H9 (cell line): ENCODE results near the gene DTNB. TPM values are rescaled to one million over a fixed set of nuclear protein-coding genes. Genes with fewer than 3 reads are reported as not detected.

ENCODE experiments used
- DNase-seq: peaks from one replicate; pipeline ENCODE4 v3.0.0-alpha.2; 2017
- H2AFZ ChIP-seq: one replicate; pipeline ENCODE4 v1.6.1; 2013; ENCODE audit warnings: mild to moderate bottlenecking, low read length, control low read depth, moderate library complexity
- H2AK5ac ChIP-seq: 2 replicates; pipeline ENCODE4 v1.6.1; 2013; ENCODE audit warnings: low read length, control low read depth, mixed read lengths; ENCODE audit not compliant: insufficient read length
- H2BK120ac ChIP-seq: one replicate; pipeline ENCODE4 v1.6.1; 2013; ENCODE audit warnings: low read depth, mild to moderate bottlenecking, low read length, control low read depth, inconsistent platforms; ENCODE audit not compliant: poor library complexity, severe bottlenecking
- H2BK12ac ChIP-seq: 2 replicates; pipeline ENCODE4 v1.6.1; 2013; ENCODE audit warnings: low read length, control low read depth, mixed read lengths, low read depth; ENCODE audit not compliant: insufficient read length
- H2BK15ac ChIP-seq: 2 replicates; pipeline ENCODE4 v1.6.1; 2013; ENCODE audit warnings: low read depth, low read length, control low read depth
- H2BK20ac ChIP-seq: one replicate; pipeline ENCODE4 v1.6.1; 2013; ENCODE audit warnings: low read depth, mild to moderate bottlenecking, low read length, control low read depth, inconsistent platforms; ENCODE audit not compliant: poor library complexity, severe bottlenecking
- H2BK5ac ChIP-seq: 2 replicates; pipeline ENCODE4 v1.6.1; 2013; ENCODE audit warnings: low read length, control low read depth, mixed read lengths; ENCODE audit not compliant: insufficient read length
- H3K14ac ChIP-seq: 2 replicates; pipeline ENCODE4 v1.6.1; 2013; ENCODE audit warnings: low read length, control low read depth; ENCODE audit not compliant: insufficient read depth
- H3K18ac ChIP-seq: 2 replicates; pipeline ENCODE4 v1.6.1; 2013; ENCODE audit warnings: low read depth, mild to moderate bottlenecking, mixed read lengths, low read length, control low read depth; ENCODE audit not compliant: insufficient read length
- H3K23ac ChIP-seq: 2 replicates; pipeline ENCODE4 v1.6.1; 2013; ENCODE audit warnings: low read length, control low read depth, mixed read lengths, low read depth; ENCODE audit not compliant: insufficient read length
- H3K23me2 ChIP-seq: 2 replicates; pipeline ENCODE4 v1.6.1; 2013; ENCODE audit warnings: low read depth, mild to moderate bottlenecking, mixed read lengths, low read length, control low read depth; ENCODE audit not compliant: insufficient read length, poor library complexity, severe bottlenecking
- H3K27ac ChIP-seq: 2 replicates; pipeline ENCODE4 v1.5.1; 2013; ENCODE audit warnings: low read length, control low read depth, mixed read lengths, low read depth; ENCODE audit not compliant: insufficient read length
- H3K27me3 ChIP-seq: 2 replicates; pipeline ENCODE4 v1.6.1; 2013; ENCODE audit warnings: low read length, control low read depth, inconsistent platforms; ENCODE audit not compliant: insufficient read depth
- H3K4ac ChIP-seq: 2 replicates; pipeline ENCODE4 v1.6.1; 2013; ENCODE audit warnings: low read depth, mild to moderate bottlenecking, control low read depth, inconsistent platforms, low read length, moderate library complexity
- H3K4me1 ChIP-seq: 2 replicates; pipeline ENCODE4 v1.6.1; 2013; ENCODE audit warnings: low read length, control low read depth, inconsistent platforms; ENCODE audit not compliant: insufficient read depth
- H3K4me2 ChIP-seq: 2 replicates; pipeline ENCODE4 v1.6.1; 2013; ENCODE audit warnings: low read length, control low read depth, mixed read lengths; ENCODE audit not compliant: insufficient read length, insufficient read depth
- H3K56ac ChIP-seq: 2 replicates; pipeline ENCODE4 v1.6.1; 2013; ENCODE audit warnings: low read depth, mild to moderate bottlenecking, mixed read lengths, low read length, control low read depth; ENCODE audit not compliant: insufficient read length
- H3K79me1 ChIP-seq: 2 replicates; pipeline ENCODE4 v1.6.1; 2013; ENCODE audit warnings: low read depth, mild to moderate bottlenecking, moderate library complexity, low read length, control low read depth, inconsistent platforms; ENCODE audit not compliant: insufficient read depth, poor library complexity, severe bottlenecking
- H3K79me2 ChIP-seq: 2 replicates; pipeline ENCODE4 v1.6.1; 2013; ENCODE audit warnings: low read length, control low read depth, inconsistent platforms; ENCODE audit not compliant: insufficient read depth
- H3K9ac ChIP-seq: 2 replicates; pipeline ENCODE4 v1.6.1; 2013; ENCODE audit warnings: low read length, control low read depth, mixed read lengths; ENCODE audit not compliant: insufficient read length; ENCODE audit errors: extremely low read depth
- H3K9me3 ChIP-seq: one replicate; pipeline ENCODE4 v1.6.1; 2013; ENCODE audit warnings: low read depth, low read length, inconsistent platforms; ENCODE audit not compliant: control insufficient read depth
- H3T11ph ChIP-seq: one replicate; pipeline ENCODE4 v1.6.1; 2013; ENCODE audit warnings: mild to moderate bottlenecking, low read length, control low read depth, inconsistent platforms
- H4K20me1 ChIP-seq: one replicate; pipeline ENCODE4 v1.6.1; 2013; ENCODE audit not compliant: control insufficient read depth, insufficient read length, insufficient read depth
- H4K5ac ChIP-seq: 2 replicates; pipeline ENCODE4 v1.6.1; 2013; ENCODE audit warnings: low read depth, mild to moderate bottlenecking, mixed read lengths, low read length, control low read depth; ENCODE audit not compliant: insufficient read length
- H4K8ac ChIP-seq: replicated peaks from 2 replicates; pipeline ENCODE4 v1.6.1; 2013; ENCODE audit warnings: low read length, control low read depth, mixed read lengths, low read depth; ENCODE audit not compliant: insufficient read length
- H4K91ac ChIP-seq: 2 replicates; pipeline ENCODE4 v1.6.1; 2013; ENCODE audit warnings: low read depth, mild to moderate bottlenecking, moderate library complexity, mixed read lengths, low read length, control low read depth; ENCODE audit not compliant: insufficient read length
- H3K27ac Mint-ChIP-seq, 3 experiments: 2 replicates in 2 of 3; 3 replicates in 1 of 3; pipeline ENCODE4 v1.8.0; 2020 to 2021; ENCODE audit warnings: mixed read lengths in 3 of 3, mild to moderate bottlenecking in 1 of 3, moderate library complexity in 1 of 3
- H3K27me3 Mint-ChIP-seq: 2 replicates; pipeline ENCODE4 v1.8.0; 2021; ENCODE audit warnings: low read depth, mild to moderate bottlenecking, moderate library complexity, mixed read lengths
- H3K36me3 Mint-ChIP-seq, 3 experiments: 2 replicates in 2 of 3; 3 replicates in 1 of 3; pipeline ENCODE4 v1.8.0; 2020 to 2021; ENCODE audit warnings: low read depth in 3 of 3, mixed read lengths in 3 of 3; ENCODE audit not compliant: insufficient read depth in 1 of 3
- H3K4me1 Mint-ChIP-seq, 2 experiments: 2 replicates each; pipeline ENCODE4 v1.8.0; 2020; ENCODE audit warnings: mixed read lengths in 2 of 2
- H3K4me3 Mint-ChIP-seq, 2 experiments: 2 replicates in 1 of 2; 3 replicates in 1 of 2; pipeline ENCODE4 v1.8.0; 2020 to 2021; ENCODE audit warnings: mild to moderate bottlenecking in 2 of 2, mixed read lengths in 2 of 2, moderate library complexity in 1 of 2
- H3K9me3 Mint-ChIP-seq, 2 experiments: 2 replicates in 1 of 2; 3 replicates in 1 of 2; pipeline ENCODE4 v1.8.0; 2020; ENCODE audit warnings: mild to moderate bottlenecking in 2 of 2, mixed read lengths in 2 of 2, moderate library complexity in 1 of 2
- CTCF ChIP-seq: fragments of 200-600 bp; sonication (generic); conservative IDR thresholded peaks from 3 replicates; pipeline ENCODE4 v1.8.0; 2021; ENCODE audit warnings: antibody characterized with exemption, mild to moderate bottlenecking
- WGBS: extraction: QIAGEN DNeasy Blood & Tissue Kit; methylation state at CpG from one replicate; pipeline ENCODE4 v1.1.7; 2013; ENCODE audit warnings: missing lambda C conversion rate, low lambda C conversion rate, mixed read lengths; ENCODE audit not compliant: insufficient read length; ENCODE audit errors: extremely low coverage; 5-methylcytosine and 5-hydroxymethylcytosine counted together
- total RNA-seq: library from RNA; stranded (reverse); gene quantifications from 2 replicates; pipeline ENCODE4 v1.2.1, GENCODE V29; 2021

Gene DTNB
- total RNA-seq, 1 experiment from 2014 or later: 26.7 TPM

- H3K36me3 Mint-ChIP-seq: peaks cover 21 to 35% (median 26%) of the 10 kb centered on the region in 3 experiments
- H3K27me3 Mint-ChIP-seq: no peaks in the 10 kb centered on the region
Measured at GRCh38 chr2:25473758-25474340, 199.5 kb downstream of the DTNB start.

More at GRCh38 chr2:25473758-25474340, 199.5 kb downstream of the DTNB start:
- Mint-ChIP-seq H3K4me3 (no peak overlapping the region), H3K27ac (no peak overlapping the region), H3K4me1 (no peaks in the 10 kb centered on the region), H3K9me3 (peaks cover 9 to 17% of the 10 kb centered on the region in 2 experiments; a peak in 4 of 5 replicates)
- H2AFZ ChIP-seq: no peak overlapping the region
- no peaks in the 10 kb centered on the region for H3K79me1 ChIP-seq
- H3K27ac ChIP-seq: no peak overlapping the region
- no peak overlapping the region for H3K4ac ChIP-seq
- H4K20me1 ChIP-seq: no peaks in the 10 kb centered on the region
- TF ChIP-seq CTCF: no peak
- H3K4me2 ChIP-seq: no peak overlapping the region
- H2BK20ac ChIP-seq: no peak overlapping the region
- H4K91ac ChIP-seq: no peak overlapping the region
- no peaks in the 10 kb centered on the region for H3K27me3 ChIP-seq
- H2BK12ac ChIP-seq: no peak overlapping the region
- no peak overlapping the region for H2AK5ac ChIP-seq
- H3K14ac ChIP-seq: no peak overlapping the region
- no peak overlapping the region for H3K23ac ChIP-seq
- no peak overlapping the region for H2BK5ac ChIP-seq
- no peaks in the 10 kb centered on the region for H3K79me2 ChIP-seq
- WGBS: no CpG with 5 or more reads among the region's 12 CpGs
- no peak overlapping the region for H3K9ac ChIP-seq
- no peaks in the 10 kb centered on the region for H3K4me1 ChIP-seq
- no peak overlapping the region for H3K56ac ChIP-seq
- no peak overlapping the region for H3K18ac ChIP-seq
- no peaks in the 10 kb centered on the region for H3K9me3 ChIP-seq
- no peak overlapping the region for H4K5ac ChIP-seq
- H3K23me2 ChIP-seq: no peaks in the 10 kb centered on the region
- H3T11ph ChIP-seq: no peak overlapping the region
- no peak overlapping the region for H2BK15ac ChIP-seq
- DNase-seq: no peak
- no peak overlapping the region for H4K8ac ChIP-seq
- H2BK120ac ChIP-seq: no peak overlapping the region
